ENCODE results near the gene LRTM1. TPM values are rescaled to one million over a fixed set of nuclear protein-coding genes. Genes with fewer than 3 reads are reported as not detected.

LRTM1 gene
- total RNA-seq (ENCODE audit: insufficient read depth, low replicate concordance): not detected

- DNase-seq (ENCODE audit: low spot score): no peak
Observed at GRCh38 chr3:54928046-54928770, at the start of gene LRTM1. Gene LRTM1 (minus strand): TSS chr3:54928059. CDS start chr3:54927911, 148 bp downstream.

GRCh38 chr3:54977439-54977838 is 49.6 kb upstream of the LRTM1 start:
- no peak for DNase-seq (ENCODE audit: low spot score)

- peak; percentile 19 for DNase-seq (ENCODE audit: low spot score)
Observed at GRCh38 chr3:54970895-54971294, 43.0 kb upstream of the LRTM1 start.

GRCh38 chr3:54969652-54970051 is 41.8 kb upstream of the LRTM1 start:
- no peak for DNase-seq (ENCODE audit: low spot score)

- DNase-seq (ENCODE audit: low spot score): no peak
Observed at GRCh38 chr3:54968546-54969172, 40.8 kb upstream of the LRTM1 start.

- DNase-seq (ENCODE audit: low spot score): peak; percentile 11
Observed at GRCh38 chr3:54967731-54968161, 39.9 kb upstream of the LRTM1 start.

GRCh38 chr3:54966979-54967378 is 39.1 kb upstream of the LRTM1 start:
- no peak for DNase-seq (ENCODE audit: low spot score)

GRCh38 chr3:54965746-54966145 is 37.9 kb upstream of the LRTM1 start:
- peak; percentile 59 for DNase-seq (ENCODE audit: low spot score)

GRCh38 chr3:54964081-54964480 is 36.2 kb upstream of the LRTM1 start:
- DNase-seq (ENCODE audit: low spot score): no peak

- no peak for DNase-seq (ENCODE audit: low spot score)
Observed at GRCh38 chr3:54963641-54964040, 35.8 kb upstream of the LRTM1 start.

GRCh38 chr3:54962200-54962599 is 34.3 kb upstream of the LRTM1 start:
- DNase-seq (ENCODE audit: low spot score): no peak

- DNase-seq (ENCODE audit: low spot score): no peak
Observed at GRCh38 chr3:54960701-54961100, 32.8 kb upstream of the LRTM1 start.

GRCh38 chr3:54960082-54960481 is 32.2 kb upstream of the LRTM1 start:
- no peak for DNase-seq (ENCODE audit: low spot score)

- DNase-seq (ENCODE audit: low spot score): no peak
Observed at GRCh38 chr3:54957711-54958110, 29.9 kb upstream of the LRTM1 start.

- no peak for DNase-seq (ENCODE audit: low spot score)
Observed at GRCh38 chr3:54955941-54956340, 28.1 kb upstream of the LRTM1 start.

- no peak for DNase-seq (ENCODE audit: low spot score)
Observed at GRCh38 chr3:54955496-54955895, 27.6 kb upstream of the LRTM1 start.

GRCh38 chr3:54954521-54954920 is 26.7 kb upstream of the LRTM1 start:
- DNase-seq (ENCODE audit: low spot score): peak; percentile 36

- peak; percentile 57 for DNase-seq (ENCODE audit: low spot score)
Observed at GRCh38 chr3:54954022-54954421, 26.2 kb upstream of the LRTM1 start.

- peak; percentile 61 for DNase-seq (ENCODE audit: low spot score)
Observed at GRCh38 chr3:54951405-54951804, 23.5 kb upstream of the LRTM1 start.

- no peak for DNase-seq (ENCODE audit: low spot score)
Observed at GRCh38 chr3:54950391-54951003, 22.6 kb upstream of the LRTM1 start.

- no peak for DNase-seq (ENCODE audit: low spot score)
Observed at GRCh38 chr3:54949491-54950044, 21.7 kb upstream of the LRTM1 start.

GRCh38 chr3:54941690-54942362 is 14.0 kb upstream of the LRTM1 start:
- DNase-seq (ENCODE audit: low spot score): no peak

Data from umbilical cord (tissue), 2 donors.